SK-N-SH treated with all-trans-retinoic acid at 6 μM for 48 hours (cell line): ENCODE measurements around the gene ZNRF2.

Source experiments
- ATAC-seq: fragments of 200-7000 bp; cut with Tn5 transposase; 3 replicates; pipeline ENCODE4 v1.9.1; 2020; ENCODE audit warnings: mild to moderate bottlenecking, moderate library complexity
- ARNTL ChIP-seq: fragments of 450-650 bp; formaldehyde crosslinking; IDR thresholded peaks from 2 replicates; pipeline ENCODE4 v1.5.0; 2020; ENCODE audit warnings: low read depth, mild to moderate bottlenecking, moderate library complexity, borderline replicate concordance
- GLIS3 ChIP-seq: fragments of 250-450 bp; sonication (Bioruptor Pico); IDR thresholded peaks from 2 replicates; pipeline ENCODE4 v1.5.0; 2020; ENCODE audit warnings: mild to moderate bottlenecking, moderate library complexity
- ISL1 ChIP-seq: fragments of 250-450 bp; sonication (Bioruptor Pico); IDR thresholded peaks from 2 replicates; pipeline ENCODE4 v2.1.2; 2022; ENCODE audit warnings: mild to moderate bottlenecking, moderate library complexity
- OSR1 ChIP-seq: fragments of 250-450 bp; sonication (Bioruptor Pico); IDR thresholded peaks from 2 replicates; pipeline ENCODE4 v1.8.0; 2022; ENCODE audit warnings: moderate library complexity, mild to moderate bottlenecking, inconsistent platforms
- RARB ChIP-seq: fragments of 250-450 bp; sonication (Bioruptor Pico); IDR thresholded peaks from 2 replicates; pipeline ENCODE4 v1.8.0; 2021; ENCODE audit warnings: mild to moderate bottlenecking, moderate library complexity
- SNAI2 ChIP-seq: fragments of 250-450 bp; sonication (Bioruptor Pico); IDR thresholded peaks from 2 replicates; pipeline ENCODE4 v1.5.0; 2020; ENCODE audit warnings: mild to moderate bottlenecking, moderate library complexity
- TCF4 ChIP-seq: fragments of 250-450 bp; sonication (Bioruptor Pico); IDR thresholded peaks from 2 replicates; pipeline ENCODE4 v1.8.0; 2021; ENCODE audit warnings: mild to moderate bottlenecking, moderate library complexity, borderline replicate concordance
- ZC3H10 ChIP-seq: fragments of 250-450 bp; sonication (Bioruptor Pico); IDR thresholded peaks from 2 replicates; pipeline ENCODE4 v1.5.1; 2021; ENCODE audit warnings: mild to moderate bottlenecking, moderate library complexity
- ZFP3 ChIP-seq: fragments of 250-450 bp; sonication (Bioruptor Pico); IDR thresholded peaks from 2 replicates; pipeline ENCODE4 v1.5.0; 2020; ENCODE audit warnings: mild to moderate bottlenecking, moderate library complexity
- ZFP30 ChIP-seq: fragments of 450-650 bp; formaldehyde crosslinking; IDR thresholded peaks from 2 replicates; pipeline ENCODE4 v1.5.0; 2022; ENCODE audit warnings: mild to moderate bottlenecking, moderate library complexity
- ZNF565 ChIP-seq: fragments of 450-650 bp; formaldehyde crosslinking; conservative IDR thresholded peaks from 2 replicates; pipeline ENCODE4 v1.5.0; 2020; ENCODE audit warnings: low read depth, mild to moderate bottlenecking, moderate library complexity
- TF ChIP-seq, protein P1 (sequence below): fragments of 250-450 bp; sonication (Bioruptor Pico); IDR thresholded peaks from 2 replicates; pipeline ENCODE4 v1.8.0; 2021; ENCODE audit warnings: low read depth, mild to moderate bottlenecking, moderate library complexity, borderline replicate concordance

ZNRF2 gene

DNA sequence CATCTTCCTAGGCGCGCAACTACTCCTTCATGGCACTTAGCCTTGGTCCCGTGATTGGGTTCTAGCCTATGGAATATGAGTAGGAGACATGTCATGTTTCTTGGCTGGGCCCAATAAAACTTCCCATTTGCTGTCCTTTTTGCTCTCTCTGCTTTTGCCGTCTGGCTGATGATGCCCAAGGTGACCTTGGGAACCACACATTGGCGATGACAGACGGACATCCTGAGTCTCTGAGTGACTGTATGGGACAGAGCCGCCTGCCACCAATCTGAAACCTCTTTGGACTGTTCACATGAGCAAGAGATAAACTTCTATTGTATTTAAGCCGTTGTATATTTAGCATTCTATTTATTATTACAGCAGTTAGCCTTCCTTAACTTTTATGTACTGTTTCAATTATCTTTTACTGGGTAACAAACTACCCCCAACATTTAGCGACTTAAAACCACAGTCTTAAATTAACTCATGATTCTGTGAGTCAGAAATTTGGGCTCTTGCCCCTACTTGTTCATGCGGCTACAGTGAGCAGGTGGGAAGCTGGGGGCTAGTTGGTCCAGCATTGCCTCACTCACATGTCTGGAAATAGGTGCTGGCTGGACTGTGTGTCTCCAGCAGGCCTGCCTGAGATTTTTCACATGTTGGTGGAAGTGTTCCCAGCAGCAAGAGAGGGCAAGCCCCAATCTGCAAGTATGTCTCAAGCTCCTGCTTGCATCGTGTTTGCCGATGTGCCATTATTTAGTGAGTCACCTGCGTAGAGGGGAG is 122.4 kb downstream of the ZNRF2 start:
- TF ChIP-seq ARNTL (CRISPR knock-in tag): no peak
- TF ChIP-seq TCF4: no peak
- no peak for TF ChIP-seq OSR1 (CRISPR knock-in tag)
- TF ChIP-seq RARB (CRISPR knock-in tag): no peak
- TF ChIP-seq ZC3H10 (CRISPR knock-in tag): no peak
- no peak for ATAC-seq

DNA sequence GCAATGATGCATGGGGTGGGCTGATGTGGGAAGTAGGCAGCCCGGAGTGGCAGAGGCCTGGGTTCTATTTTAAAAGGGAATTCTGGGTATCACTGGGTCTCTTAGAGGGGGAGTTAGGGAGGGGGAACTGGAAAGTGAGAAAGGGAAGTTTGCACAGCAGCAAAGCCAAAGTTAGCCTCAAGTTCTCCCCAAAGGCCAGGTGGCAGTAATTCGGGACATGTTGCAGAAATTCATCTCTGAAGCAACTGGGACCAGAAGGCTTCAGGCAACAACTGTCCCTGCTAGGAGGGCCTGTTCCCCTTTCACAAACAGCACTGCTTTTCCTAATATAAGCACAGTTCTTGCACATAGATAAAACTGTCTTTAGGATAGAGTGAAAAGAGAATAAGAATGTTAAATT is 126.8 kb downstream of the ZNRF2 start:
- ATAC-seq: no peak
- TF ChIP-seq SNAI2 (CRISPR knock-in tag): no peak
- TF ChIP-seq ZC3H10 (CRISPR knock-in tag): no peak
- no peak for TF ChIP-seq ISL1 (CRISPR knock-in tag)
- TF ChIP-seq GLIS3 (CRISPR knock-in tag): no peak
- TF ChIP-seq ZNF565 (CRISPR knock-in tag): no peak
- no peak for TF ChIP-seq TCF4
- no peak for TF ChIP-seq OSR1 (CRISPR knock-in tag)

DNA sequence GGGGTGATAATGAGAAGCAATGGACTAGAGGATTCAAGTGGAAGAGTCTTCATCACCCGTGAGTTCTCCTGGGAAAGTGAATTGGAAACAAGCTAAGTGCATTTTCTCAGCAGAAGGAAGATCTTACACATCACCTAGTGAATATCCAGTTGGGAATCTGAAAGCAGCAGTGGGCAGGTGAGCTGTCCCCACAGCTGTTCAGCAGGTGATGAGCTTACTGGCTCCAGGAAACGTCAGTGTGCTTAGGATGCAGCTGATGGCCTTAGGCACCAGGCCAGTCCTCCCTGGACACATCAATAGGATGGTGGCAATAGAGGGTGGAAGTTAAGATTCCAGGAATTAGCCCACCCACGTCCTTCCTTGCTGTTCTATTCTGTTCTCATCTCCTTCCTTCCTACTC is 127.5 kb downstream of the ZNRF2 start:
- ATAC-seq: no peak
- TF ChIP-seq OSR1 (CRISPR knock-in tag) (no peak), ISL1 (CRISPR knock-in tag) (no peak), ARNTL (CRISPR knock-in tag) (no peak), ZFP3 (CRISPR knock-in tag) (no peak)

DNA sequence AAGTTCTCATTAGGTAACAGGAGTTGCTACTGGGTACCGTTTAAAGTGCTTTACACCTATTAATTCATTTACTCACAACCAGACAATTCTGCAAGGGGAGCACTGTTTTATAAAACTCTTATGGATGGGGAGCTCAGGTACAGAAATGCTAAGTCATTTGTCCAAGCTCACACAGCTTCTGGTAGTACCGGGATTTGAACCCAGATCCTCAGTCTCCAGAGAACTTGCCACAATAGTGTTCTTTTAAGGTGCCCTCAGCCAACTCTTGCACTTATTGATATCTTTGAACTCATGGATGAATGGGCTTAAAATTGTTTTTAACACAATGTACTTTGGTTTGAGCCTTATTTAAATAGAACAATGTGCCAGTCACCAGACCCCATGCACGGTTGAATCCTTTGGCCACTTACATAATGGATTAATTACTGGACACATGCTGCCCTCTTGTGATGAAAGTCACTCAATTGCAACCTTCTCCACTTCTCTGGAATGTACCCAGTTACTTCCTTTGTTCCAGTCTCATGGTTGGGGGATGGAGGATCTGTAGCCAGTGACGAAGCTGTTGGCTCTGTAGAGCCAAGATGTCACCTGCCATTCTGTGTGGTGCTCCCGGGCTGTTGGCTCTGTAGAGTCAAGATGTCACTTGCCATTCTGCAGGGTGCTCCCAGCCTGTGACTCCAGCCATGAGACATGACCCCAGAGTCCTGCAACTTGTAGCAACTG is 128.5 kb downstream of the ZNRF2 start:
- ATAC-seq: peak; percentile 99

DNA sequence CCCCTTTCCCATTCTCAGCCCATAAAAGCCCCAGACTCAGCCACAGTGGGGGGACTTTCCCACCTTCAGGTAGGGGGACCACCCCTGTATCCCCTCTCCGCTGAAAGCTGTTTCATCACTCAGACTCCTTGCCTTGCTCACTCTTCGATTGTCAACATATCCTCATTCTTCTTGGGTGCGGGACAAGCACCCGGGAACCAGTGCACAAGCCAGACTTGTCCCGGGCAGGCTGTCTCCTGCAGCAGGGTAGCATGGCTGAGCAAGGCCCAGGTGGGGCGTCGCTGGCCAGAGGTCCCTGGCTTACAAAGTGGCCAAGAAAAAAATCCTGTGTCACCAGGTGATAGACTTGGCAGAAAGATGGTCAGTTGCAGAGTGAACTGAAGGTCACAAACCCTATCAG is 129.5 kb downstream of the ZNRF2 start:
- ATAC-seq: no peak
- TF ChIP-seq GLIS3 (CRISPR knock-in tag) (no peak), SNAI2 (CRISPR knock-in tag) (no peak), ZFP30 (CRISPR knock-in tag) (no peak)

More for the DNA sequence above, 128.5 kb downstream of the ZNRF2 start:
- no peak for TF ChIP-seq ARNTL (CRISPR knock-in tag)
- no peak for TF ChIP-seq TCF4
- TF ChIP-seq OSR1 (CRISPR knock-in tag): no peak
- TF ChIP-seq ZC3H10 (CRISPR knock-in tag): no peak
- TF ChIP-seq, protein P1, sequence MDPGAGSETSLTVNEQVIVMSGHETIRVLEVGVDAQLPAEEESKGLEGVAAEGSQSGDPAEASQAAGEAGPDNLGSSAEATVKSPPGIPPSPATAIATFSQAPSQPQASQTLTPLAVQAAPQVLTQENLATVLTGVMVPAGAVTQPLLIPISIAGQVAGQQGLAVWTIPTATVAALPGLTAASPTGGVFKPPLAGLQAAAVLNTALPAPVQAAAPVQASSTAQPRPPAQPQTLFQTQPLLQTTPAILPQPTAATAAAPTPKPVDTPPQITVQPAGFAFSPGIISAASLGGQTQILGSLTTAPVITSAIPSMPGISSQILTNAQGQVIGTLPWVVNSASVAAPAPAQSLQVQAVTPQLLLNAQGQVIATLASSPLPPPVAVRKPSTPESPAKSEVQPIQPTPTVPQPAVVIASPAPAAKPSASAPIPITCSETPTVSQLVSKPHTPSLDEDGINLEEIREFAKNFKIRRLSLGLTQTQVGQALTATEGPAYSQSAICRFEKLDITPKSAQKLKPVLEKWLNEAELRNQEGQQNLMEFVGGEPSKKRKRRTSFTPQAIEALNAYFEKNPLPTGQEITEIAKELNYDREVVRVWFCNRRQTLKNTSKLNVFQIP (CRISPR knock-in tag): no peak
- TF ChIP-seq RARB (CRISPR knock-in tag): no peak
